ENCODE data around the gene PGBD4.
"Not testable (repeated sequence)": the region's sequence is repeated elsewhere in the genome, so short reads cannot be mapped to it uniquely, and the experiment has no call there.

PGBD4 gene

GRCh38 chr15:34114215-34114614 lies 12.3 kb downstream of the PGBD4 start:
- DNase-seq (ENCODE audit: low read depth, low spot score), result no peak

GRCh38 chr15:34114739-34115138 lies 12.9 kb downstream of the PGBD4 start:
- DNase-seq (ENCODE audit: low read depth, low spot score), result no peak

DNA sequence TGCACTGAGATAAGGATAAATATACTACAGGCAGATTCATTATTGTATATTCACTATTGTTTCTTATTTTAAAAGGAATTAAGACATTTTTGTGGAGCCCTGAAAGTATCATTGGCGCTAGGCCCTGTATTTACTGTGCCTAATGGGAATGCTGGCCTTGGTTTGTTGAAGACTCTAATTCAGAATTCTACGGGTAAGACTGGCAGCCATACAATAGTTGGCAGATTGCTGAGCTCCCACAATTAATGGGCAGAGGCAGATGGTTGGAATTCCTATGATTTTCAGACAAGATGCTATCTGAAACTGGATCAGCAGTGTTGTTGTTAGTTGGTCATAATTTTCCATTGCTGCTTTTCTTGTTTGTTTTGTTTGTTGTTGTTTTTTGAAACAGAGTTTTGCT lies 14.7 kb downstream of the PGBD4 start:
- DNase-seq (ENCODE audit: low read depth, low spot score), result no peak

GRCh38 chr15:34119291-34119690 lies 17.4 kb downstream of the PGBD4 start:
- DNase-seq (ENCODE audit: low read depth, low spot score), result no peak

DNA sequence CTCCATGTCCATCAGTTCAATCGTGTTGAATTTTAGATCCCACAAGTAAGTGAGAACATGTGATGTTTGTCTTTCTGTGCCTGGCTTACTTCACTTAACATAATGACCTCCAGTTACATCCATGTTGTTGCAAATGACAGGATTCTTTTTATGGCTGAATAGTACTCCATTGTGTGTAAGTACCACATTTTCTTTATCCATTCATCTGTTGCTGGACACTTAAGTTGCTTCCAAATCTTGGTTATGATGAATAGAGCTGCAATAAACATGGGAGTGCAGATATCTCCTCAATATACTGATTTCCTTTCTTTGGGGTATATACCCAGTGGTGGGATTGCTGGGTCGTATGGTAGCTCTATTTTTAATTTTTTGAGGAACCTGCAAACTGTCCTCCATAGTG lies 18.5 kb downstream of the PGBD4 start:
- not testable (repeated sequence) for DNase-seq (ENCODE audit: low read depth, low spot score)

DNA sequence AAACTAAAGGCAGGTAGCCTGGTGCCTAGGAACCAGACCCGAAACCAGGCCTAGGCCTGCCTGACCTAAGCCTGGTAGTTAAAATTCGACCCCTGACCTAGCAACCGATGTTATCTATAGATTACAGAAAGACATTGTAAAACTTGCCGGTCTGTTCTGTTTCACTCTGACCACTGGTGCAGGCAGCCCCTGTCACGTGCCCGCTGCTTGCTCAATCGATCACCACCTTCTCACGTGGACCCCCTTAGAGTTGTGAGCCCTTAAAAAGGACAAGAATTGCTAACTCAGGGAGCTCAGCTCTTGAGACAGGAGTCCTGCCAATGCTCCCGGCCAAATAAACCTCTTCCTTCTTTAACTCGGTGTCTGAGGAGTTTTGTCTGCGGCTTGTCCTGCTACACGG lies 19.9 kb downstream of the PGBD4 start:
- not testable (repeated sequence) for DNase-seq (ENCODE audit: low read depth, low spot score)

GRCh38 chr15:34122771-34123183 lies 20.9 kb downstream of the PGBD4 start:
- peak; percentile 58 for DNase-seq (ENCODE audit: low read depth, low spot score)

- no peak for DNase-seq (ENCODE audit: low read depth, low spot score)
Measured at GRCh38 chr15:34124651-34125050, 22.8 kb downstream of the PGBD4 start.

GRCh38 chr15:34125945-34126344 lies 24.1 kb downstream of the PGBD4 start:
- no peak for DNase-seq (ENCODE audit: low read depth, low spot score)

DNA sequence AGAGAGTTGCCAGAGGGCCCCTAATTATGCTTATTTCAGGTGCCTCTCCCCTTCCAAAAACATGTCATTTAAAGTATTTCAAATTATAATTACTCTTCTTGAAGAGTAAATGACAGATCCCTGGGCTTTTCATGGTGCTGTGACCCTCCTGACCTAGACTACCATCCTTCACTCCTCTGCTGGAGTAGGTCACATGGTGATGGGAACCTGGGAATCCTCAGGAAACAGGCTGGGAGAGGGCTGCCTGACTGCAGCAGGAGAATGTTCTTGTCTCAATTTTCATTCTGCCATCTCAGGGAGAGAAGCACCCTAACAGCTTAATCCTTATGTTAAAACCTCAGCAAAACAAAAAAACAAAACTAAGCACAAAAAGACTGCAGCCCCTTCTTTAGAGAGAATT lies 24.6 kb downstream of the PGBD4 start:
- no peak for DNase-seq (ENCODE audit: low read depth, low spot score)

DNA sequence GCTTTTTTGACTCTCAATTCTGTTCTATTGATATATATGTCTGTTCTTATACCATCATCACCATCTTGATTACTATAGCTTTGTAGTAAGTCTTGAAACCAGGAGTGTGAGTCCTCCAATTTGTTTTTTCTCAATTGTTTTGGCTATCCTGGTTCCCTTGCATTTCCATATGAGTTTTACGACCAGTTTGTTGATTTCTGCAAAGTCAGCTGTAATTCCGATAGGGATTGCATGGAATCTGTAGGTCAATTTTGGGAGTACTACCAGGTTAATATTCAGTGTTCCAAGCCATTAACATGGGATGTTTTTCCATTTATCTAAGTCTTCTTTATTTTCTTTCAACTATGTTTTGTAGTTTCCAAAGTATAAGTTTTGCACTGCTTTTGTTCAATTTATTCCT lies 27.0 kb downstream of the PGBD4 start:
- DNase-seq (ENCODE audit: low read depth, low spot score), result no peak

DNA sequence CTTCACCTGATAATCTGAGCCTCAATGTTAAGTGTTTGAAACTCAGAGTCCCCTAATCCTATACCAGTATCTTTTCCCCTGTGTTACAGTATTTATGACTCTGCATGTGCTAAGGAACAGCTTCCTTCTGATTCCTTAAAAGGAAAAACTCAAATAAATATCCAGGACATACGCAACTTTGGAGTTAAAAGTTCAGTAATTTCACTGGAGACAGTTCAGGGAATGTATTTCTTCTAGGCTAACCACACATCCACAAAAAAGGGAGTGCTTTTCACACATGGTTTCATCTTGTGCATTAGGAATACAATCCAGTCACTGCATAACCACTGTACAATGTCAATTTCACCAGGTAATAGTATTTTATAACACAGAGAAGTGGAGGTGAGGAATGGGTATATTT lies 31.0 kb downstream of the PGBD4 start:
- no peak for DNase-seq (ENCODE audit: low read depth, low spot score)

GRCh38 chr15:34133511-34133910 lies 31.6 kb downstream of the PGBD4 start:
- DNase-seq (ENCODE audit: low read depth, low spot score), result no peak

GRCh38 chr15:34147371-34148140 lies 45.7 kb downstream of the PGBD4 start:
- DNase-seq (ENCODE audit: low read depth, low spot score), result no peak

GRCh38 chr15:34154725-34155204 lies 52.9 kb downstream of the PGBD4 start:
- DNase-seq (ENCODE audit: low read depth, low spot score), result no peak

- DNase-seq (ENCODE audit: low read depth, low spot score), result no peak
Measured at GRCh38 chr15:34155859-34156258, 54.0 kb downstream of the PGBD4 start.
